GM06990 (cell line): Measurements from ENCODE around the gene EDN2.

Experiments
- DNase-seq: peaks from one replicate; pipeline ENCODE4 v3.0.0-alpha.2; 2011; ENCODE audit not compliant: insufficient read length; ENCODE audit errors: extremely low read depth
- H3K27me3 ChIP-seq: replicated peaks from 2 replicates; pipeline ENCODE4 v1.6.0; 2011; ENCODE audit warnings: low read length; ENCODE audit not compliant: control insufficient read depth, insufficient read depth
- H3K36me3 ChIP-seq: 2 replicates; pipeline ENCODE4 v1.5.1; 2011; ENCODE audit warnings: low read length; ENCODE audit not compliant: control insufficient read depth, insufficient read depth
- H3K4me3 ChIP-seq: replicated peaks from 2 replicates; pipeline ENCODE4 v1.5.1; 2011; ENCODE audit warnings: low read depth, mild to moderate bottlenecking, control low read depth, low read length
- TF ChIP-seq, protein P1 (sequence below): IDR thresholded peaks from 2 replicates; pipeline ENCODE4 v1.5.1; 2011; ENCODE audit warnings: low read length, control low read depth, mild to moderate bottlenecking, inconsistent platforms; ENCODE audit not compliant: insufficient read depth, poor library complexity, severe bottlenecking

The EDN2 gene

DNA sequence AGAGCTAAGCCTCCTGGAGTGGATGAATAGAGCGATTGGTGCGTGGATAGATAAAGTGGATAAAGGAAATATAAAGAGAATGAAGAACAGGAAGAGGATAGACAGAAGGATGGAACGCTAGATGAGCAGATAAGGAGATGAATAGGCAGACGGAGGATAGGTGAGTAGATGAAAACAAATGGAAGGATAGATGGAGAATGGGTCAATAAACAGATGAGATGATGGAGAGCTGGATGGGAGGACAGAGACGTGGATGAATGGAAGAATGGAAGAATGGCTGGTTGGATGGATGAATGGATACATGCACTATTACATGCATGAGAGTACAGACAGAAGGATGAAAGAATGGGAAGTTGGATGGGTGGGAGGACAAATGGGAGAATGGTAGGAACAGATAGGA lies 35.2 kb upstream of the EDN2 start:
- no peak for DNase-seq
- H3K4me3 ChIP-seq: no peak overlapping the region
- H3K36me3 ChIP-seq: no peaks in the 10 kb centered on the region; the same call in none of the 2 replicates
- H3K27me3 ChIP-seq: no peaks in the 10 kb centered on the region
- TF ChIP-seq, protein P1, sequence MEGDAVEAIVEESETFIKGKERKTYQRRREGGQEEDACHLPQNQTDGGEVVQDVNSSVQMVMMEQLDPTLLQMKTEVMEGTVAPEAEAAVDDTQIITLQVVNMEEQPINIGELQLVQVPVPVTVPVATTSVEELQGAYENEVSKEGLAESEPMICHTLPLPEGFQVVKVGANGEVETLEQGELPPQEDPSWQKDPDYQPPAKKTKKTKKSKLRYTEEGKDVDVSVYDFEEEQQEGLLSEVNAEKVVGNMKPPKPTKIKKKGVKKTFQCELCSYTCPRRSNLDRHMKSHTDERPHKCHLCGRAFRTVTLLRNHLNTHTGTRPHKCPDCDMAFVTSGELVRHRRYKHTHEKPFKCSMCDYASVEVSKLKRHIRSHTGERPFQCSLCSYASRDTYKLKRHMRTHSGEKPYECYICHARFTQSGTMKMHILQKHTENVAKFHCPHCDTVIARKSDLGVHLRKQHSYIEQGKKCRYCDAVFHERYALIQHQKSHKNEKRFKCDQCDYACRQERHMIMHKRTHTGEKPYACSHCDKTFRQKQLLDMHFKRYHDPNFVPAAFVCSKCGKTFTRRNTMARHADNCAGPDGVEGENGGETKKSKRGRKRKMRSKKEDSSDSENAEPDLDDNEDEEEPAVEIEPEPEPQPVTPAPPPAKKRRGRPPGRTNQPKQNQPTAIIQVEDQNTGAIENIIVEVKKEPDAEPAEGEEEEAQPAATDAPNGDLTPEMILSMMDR: no peak

DNA sequence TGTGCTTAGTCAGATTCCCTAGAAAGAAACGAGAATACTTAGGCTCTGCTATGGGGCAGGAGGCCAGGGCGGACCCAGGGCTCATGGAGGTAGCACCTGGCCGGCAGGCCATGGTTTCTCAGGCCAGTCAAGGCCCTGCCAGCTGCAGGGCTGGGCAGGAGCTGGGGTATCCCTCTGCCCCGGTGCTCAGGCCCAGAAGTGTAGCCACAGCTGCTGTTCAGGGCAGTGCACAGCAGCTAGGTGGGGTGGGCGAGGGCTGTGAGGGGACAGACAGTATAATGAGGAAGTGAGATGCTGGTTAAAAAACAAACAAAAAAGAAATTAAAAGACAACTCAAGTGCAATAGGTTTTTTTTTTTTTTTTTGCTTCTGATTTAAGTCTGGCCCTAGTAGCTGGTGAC lies 34.0 kb upstream of the EDN2 start:
- no peaks in the 10 kb centered on the region for H3K27me3 ChIP-seq
- TF ChIP-seq, protein P1: no peak
- no peak for DNase-seq
- H3K36me3 ChIP-seq: no peaks in the 10 kb centered on the region; the same call in none of the 2 replicates
- no peak overlapping the region for H3K4me3 ChIP-seq

DNA sequence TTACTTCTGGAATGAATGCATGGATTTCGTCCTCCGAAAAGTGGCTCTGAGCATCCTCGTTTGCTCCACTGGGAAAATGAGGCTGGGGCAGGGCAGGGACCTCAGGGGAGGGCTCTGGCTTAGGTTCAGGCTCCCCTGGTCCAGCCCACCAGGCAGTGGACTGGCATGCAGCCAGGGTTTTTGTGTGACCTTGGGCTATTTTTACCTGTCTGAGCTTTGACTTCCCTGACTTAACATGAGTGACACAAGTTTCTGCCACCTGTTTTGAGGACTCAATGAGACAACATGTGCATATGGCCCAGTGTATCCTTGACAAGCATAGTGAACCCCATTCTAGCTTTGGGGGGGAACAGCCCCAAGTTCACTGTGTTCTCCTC lies 32.6 kb upstream of the EDN2 start:
- no peaks in the 10 kb centered on the region for H3K27me3 ChIP-seq
- H3K36me3 ChIP-seq: no peaks in the 10 kb centered on the region; the same call in none of the 2 replicates
- TF ChIP-seq, protein P1: no peak
- no peak overlapping the region for H3K4me3 ChIP-seq
- DNase-seq: no peak

DNA sequence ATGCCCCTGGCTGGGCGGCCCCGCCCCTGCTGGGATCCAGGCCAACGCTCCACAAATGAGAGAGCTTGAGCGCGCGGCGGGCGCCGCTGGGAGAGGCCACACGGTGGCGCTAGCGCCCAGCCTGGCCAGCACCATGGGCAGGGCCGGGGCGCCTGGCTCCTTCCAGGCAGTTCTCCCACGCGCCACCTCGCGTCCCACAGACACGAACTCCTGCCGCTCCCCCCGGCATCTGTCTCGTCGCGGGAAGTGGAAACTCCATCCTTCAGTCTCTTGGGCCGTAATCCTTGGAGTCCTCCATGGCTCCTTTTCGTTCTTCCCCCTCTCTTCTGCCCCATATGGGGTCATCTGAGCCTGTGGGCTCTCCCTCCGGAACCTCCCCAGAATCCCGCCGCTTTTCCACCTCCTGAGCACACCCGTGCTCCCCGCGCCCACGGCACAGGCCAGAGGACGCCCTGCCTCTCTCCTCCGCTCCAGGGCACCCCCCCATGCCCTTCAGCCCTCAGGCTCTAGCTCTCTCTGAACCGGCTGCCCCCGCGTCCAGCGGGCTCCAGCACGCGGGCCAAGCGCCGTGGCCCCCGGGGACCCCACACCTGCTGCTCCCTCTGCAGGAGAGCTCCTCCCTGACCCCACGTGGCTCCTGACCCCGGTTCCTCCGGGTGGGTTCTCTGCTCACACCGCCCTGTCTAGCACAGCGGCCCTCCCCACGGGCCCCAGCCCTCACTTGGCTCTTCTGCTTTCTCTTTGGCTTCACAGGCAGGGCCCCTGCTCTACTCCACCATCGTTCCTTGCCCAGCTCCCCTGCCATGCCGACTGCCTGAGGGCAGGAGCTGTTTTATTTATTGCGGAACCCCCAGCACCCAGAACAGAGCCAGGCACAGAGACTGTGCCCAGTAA lies 31.9 kb upstream of the EDN2 start:
- H3K4me3 ChIP-seq: peak overlapping the region; percentile 37
- TF ChIP-seq, protein P1: peak; percentile 83
- no peaks in the 10 kb centered on the region for H3K27me3 ChIP-seq
- DNase-seq: peak; percentile 80
- H3K36me3 ChIP-seq: no peaks in the 10 kb centered on the region; the same call in none of the 2 replicates

- Histone ChIP-seq H3K27me3 (no peaks in the 10 kb centered on the region), H3K36me3 (no peaks in the 10 kb centered on the region; the same call in none of the 2 replicates), H3K4me3 (no peak overlapping the region)
- DNase-seq: no peak
- TF ChIP-seq, protein P1: no peak
These were observed 31.3 kb upstream of the EDN2 start for GRCh38 chr1:41515778-41516167.
